HG03196 (cell line): ENCODE data around the gene HUNK.

Experiments
- ATAC-seq: cut with Tn5 transposase; IDR thresholded peaks from one replicate; pipeline ENCODE4 v1.9.1; 2021; ENCODE audit not compliant: unreplicated experiment

HUNK gene

DNA sequence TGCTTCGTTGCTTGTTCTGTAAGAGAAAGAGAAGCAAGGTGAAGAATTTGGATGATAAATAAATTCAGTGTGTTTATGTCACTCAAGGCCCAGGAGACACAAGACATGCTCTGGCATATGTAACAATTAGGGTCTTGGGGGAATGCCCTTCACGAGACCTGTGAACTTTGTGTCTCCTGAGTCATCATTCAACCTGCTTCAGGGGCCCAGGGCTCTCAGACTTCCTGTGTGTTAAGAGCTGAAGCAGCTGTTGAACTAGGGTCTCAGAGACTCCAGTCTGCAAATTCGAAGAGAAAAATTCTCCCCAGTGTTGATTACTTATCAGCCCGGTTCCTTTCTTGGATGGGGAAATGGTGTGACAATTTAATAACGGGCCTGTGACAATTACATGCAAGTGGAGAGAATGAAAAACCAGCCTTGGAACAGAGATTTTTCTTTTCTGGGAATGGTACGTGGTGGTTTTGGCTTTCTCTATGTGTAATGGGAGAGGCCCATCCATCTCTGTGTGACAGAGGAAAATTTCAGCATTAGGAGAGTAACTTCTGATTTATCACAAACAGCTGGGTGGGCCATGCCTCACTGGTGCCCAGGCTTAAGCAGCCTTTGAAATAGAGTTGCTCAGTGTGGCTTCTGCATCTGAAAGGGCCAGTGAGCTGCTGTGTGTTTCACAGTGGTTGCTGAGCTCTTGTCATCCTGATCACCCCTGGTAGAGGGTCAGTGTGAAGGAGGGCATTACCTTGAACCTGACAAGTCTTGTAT, 22.4 kb downstream of the HUNK start:
- no peak for ATAC-seq

GRCh38 chr21:31896019-31896418, 23.2 kb downstream of the HUNK start:
- no peak for ATAC-seq

DNA sequence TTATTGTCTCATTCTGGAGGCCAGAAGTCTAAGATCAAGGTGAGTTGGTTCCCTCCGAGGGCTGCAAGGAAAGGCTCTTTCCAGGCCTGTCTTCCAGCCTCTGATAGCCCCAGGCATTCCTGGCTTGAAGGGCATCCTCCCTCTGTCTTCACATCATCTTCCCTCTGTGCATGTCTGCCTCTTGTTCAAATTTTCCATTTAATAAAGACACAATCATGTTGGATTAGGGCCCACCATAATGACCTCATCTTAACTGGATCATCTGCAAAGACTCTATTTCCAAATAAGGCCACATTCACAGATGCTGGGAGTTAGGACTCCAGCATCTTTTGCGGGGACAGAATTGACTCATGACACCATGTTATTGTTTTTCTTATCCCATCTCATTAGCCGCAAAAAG, 24.5 kb downstream of the HUNK start:
- no peak for ATAC-seq

DNA sequence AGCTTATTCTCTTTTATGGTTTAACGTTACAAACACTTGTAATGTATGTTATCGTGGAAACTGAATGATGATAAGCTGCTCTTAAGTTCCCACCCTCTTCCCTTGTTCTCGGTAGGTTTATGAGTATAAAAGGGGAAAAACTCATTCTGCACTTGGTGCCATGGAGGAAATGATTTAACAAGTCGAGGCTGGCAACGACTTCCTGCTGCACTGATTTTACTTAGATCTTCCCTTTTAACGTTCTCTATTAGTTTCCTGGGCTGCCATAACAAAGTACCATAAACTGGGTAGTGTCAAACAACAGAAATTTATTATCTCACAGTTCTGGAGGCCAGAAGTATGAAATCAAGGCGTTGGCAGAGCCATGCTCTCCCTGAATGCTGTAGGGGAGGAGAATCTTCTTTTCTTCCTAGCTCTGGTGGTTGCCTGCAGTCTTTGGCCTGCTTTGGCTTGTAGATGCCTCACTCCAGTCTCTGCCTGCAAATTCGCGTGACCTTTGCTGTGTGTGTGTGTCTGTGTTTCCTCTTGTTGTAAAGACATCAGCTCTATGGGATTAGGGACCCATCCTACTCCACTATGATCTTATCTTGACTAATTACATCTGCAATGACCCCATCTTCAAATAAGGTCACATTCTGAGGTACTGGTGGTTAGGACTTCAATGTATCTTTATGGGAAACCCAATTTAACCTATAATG, 26.3 kb downstream of the HUNK start:
- ATAC-seq = no peak

GRCh38 chr21:31900121-31900895, 27.5 kb downstream of the HUNK start:
- ATAC-seq = no peak

DNA sequence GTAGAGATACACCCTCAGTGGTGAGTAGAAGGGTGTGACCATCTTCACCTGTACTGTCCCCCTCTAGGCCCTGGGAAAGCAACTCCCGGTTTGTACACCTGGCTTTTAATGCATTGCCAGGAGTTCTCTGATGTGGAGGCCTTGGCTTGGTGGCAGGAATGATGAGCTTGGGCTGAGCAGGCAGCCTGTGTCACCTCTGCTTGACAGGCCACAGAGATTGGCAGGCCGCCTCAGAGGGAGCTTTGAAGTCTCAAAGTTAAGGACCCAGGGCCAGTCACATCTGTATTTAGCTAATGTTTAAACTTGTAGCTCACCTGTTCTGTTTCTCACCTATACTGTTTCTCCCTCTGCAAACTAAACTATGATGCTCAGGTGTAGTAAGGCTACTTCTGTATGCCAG, 28.5 kb downstream of the HUNK start:
- ATAC-seq = no peak

GRCh38 chr21:31902438-31902837, 29.6 kb downstream of the HUNK start:
- no peak for ATAC-seq

GRCh38 chr21:31903896-31904295, 31.1 kb downstream of the HUNK start:
- ATAC-seq = no peak

- ATAC-seq = no peak
Measured at GRCh38 chr21:31905503-31906451, 33.0 kb downstream of the HUNK start.

DNA sequence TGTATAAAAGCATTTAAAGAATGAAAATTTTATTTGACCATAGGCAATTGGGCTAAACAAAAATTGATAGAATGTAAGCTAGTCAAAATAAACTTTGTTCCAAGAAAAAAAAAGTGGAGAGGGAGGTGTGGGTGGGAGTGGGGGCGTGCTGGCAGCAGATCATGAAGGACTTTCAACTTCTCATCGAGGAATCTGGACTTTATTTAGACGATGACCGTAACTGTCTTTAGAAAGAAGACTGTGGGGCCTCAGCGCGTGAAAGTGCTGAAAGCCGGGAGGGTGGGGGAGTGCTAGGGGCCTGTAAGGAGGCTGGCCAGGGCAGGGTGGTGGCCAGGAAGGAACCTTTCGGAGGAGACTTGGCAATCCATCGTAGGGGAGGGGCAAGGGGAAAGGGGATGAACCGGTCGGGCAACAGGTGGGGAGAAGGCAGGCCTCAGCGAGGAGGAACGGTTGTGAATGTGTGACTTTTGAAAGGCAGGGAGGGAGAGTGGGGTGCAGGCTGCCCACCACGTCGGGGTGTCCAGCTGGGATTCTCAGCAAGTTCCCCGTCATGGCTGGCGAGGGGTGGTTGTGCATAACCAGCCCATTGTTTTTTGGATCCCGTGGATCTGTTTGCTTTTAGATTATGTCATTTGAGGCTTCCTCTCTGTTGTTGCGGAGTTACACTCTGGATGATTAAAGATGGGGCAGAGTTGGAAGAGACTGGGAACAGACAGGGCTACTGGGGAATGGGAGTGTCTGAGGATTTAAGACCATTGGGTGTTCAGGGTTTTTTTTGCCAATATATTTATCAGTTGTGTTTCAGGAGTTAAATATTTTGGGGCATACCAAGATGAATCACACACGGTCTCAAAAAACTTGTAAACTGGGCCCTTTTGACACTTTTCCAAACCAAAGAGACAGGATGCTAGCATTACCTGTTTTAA, 35.5 kb downstream of the HUNK start:
- no peak for ATAC-seq

GRCh38 chr21:31909153-31910073, 36.6 kb downstream of the HUNK start:
- no peak for ATAC-seq

- ATAC-seq = no peak
Measured at GRCh38 chr21:31910074-31910470, 37.3 kb downstream of the HUNK start.

DNA sequence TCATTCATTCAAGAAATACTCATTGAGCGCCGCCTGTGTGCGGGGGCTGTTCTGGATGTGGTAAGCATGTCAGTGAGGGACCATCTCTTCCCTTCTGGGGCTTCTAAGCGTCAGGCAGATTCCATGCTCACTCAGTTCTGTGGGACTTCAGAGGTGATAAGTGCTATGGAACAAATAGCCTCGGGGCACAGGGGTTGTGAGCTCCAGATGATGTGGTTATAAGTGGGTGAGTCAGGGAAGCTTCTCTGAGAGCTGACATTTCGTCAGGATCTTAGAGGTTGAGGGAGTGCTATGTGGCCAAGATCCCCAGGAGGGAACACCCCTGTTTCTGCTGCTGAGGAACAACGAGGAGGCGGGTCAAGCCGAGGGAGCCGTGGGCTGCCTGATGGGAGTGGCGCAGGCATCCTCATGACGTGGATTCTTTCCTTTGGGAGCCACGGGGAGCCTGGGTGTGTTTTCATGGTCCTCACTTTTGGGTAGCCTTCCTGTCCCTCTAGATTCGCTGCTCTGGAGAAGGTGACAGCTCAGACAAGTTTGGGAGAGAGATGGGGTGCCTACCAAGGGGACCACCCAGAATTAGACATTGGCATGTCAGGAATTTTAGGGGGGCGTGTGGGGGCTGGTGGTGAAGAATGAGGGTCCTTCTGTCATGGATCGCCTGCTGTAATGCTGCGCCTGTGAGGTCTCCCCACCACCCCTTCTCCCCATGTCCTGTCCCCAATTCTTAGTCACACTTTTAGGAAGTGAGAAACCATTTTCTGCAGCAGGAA, 38.5 kb downstream of the HUNK start:
- ATAC-seq = no peak

DNA sequence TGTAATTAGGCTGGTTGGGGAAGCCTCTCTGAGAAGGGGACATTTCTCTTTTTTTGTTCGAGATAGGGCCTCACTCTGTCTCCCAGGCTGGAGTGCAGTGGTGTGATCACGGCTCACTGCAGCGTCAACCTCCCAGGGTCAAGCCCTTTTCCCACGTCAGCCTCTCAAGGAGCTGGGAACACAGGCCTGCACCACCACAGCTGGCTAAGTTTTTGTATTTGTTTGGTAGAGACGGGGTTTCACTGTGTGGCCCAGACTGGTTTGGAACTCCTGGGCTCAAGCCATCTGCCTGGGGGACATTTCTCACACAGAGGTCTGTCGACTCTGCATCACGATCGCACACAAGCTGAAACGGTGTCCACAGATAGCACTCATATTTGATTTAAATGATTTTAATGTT, 39.7 kb downstream of the HUNK start:
- ATAC-seq = no peak

GRCh38 chr21:31913182-31913608, 40.4 kb downstream of the HUNK start:
- ATAC-seq = no peak

GRCh38 chr21:31914472-31914871, 41.7 kb downstream of the HUNK start:
- no peak for ATAC-seq

GRCh38 chr21:31915566-31915965, 42.7 kb downstream of the HUNK start:
- no peak for ATAC-seq

DNA sequence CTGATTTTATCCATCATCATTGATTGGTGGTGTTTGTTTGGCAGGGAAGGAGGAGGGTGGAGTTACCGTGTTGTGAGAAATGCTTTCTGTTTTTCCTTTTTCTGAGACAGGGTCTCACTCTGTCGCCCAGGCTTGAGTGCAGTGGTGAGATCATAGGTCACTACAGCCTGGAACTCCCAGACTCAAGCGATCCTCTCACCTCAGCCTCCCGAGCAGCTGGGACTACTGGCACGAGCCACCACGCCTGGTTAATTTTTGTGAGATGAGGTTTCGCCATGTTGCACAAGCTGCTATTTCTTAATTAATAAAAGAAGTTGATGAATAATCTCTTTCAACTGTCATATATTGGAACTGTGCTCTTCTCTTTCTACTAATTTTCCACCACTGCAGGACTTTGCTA, 44.3 kb downstream of the HUNK start:
- no peak for ATAC-seq
